HEK293T (cell line): ENCODE measurements around the gene TTC29.

Source experiments
- BHLHE40 ChIP-seq: fragments of 450-650 bp; IDR thresholded peaks from 2 replicates; pipeline ENCODE4 v1.6.1; 2016; ENCODE audit warnings: mild to moderate bottlenecking, moderate library complexity, borderline replicate concordance
- CTBP1 ChIP-seq: fragments of 450-650 bp; IDR thresholded peaks from 2 replicates; pipeline ENCODE4 v1.6.1; 2016; ENCODE audit warnings: borderline replicate concordance
- FOXA1 ChIP-seq: fragments of 450-650 bp; IDR thresholded peaks from 2 replicates; pipeline ENCODE4 v1.6.1; 2016; ENCODE audit warnings: mild to moderate bottlenecking
- FOXM1 ChIP-seq: fragments of 450-650 bp; IDR thresholded peaks from 2 replicates; pipeline ENCODE4 v1.6.1; 2017; ENCODE audit warnings: mild to moderate bottlenecking, borderline replicate concordance
- HDGF ChIP-seq: fragments of 450-650 bp; IDR thresholded peaks from 2 replicates; pipeline ENCODE4 v1.6.1; 2017; ENCODE audit warnings: antibody characterized with exemption, borderline replicate concordance
- SP1 ChIP-seq: fragments of 450-650 bp; IDR thresholded peaks from 2 replicates; pipeline ENCODE4 v1.6.1; 2017

DNA sequence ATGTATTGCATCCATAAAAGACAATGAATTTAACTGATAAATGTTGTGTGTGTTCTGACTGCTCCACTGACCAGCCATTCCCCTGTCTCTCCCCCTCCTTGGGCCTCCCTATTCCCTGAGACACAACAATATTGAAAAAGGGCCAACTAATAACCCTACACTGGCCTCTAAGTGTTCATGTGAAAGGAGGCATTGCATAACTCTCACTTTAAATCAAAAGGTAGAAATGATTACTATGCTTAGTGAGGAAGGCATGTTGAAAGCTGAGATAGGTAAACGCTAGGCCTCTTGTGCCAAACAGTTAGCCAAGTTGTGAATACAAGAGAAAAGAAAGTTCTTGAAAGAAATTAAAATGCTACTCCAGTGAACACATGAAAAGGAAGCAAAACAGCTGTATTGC, 154.2 kb downstream of the TTC29 start:
- TF ChIP-seq FOXA1 (no peak), SP1 (no peak), CTBP1 (no peak), BHLHE40 (no peak), HDGF (no peak), FOXM1 (no peak)
